H1 (cell line): Measurements from ENCODE around the gene TARP.

Experiments
- ASH2L ChIP-seq: fragments of 200-600, 300-600 bp; sonication (generic); IDR thresholded peaks from one replicate; pipeline ENCODE4 v1.7.1; 2017; ENCODE audit warnings: low read length
- CHD2 ChIP-seq: IDR thresholded peaks from 2 replicates; pipeline ENCODE4 v1.6.1; 2012; ENCODE audit warnings: low read length, improper control_type of control experiment
- CREB1 ChIP-seq: IDR thresholded peaks from 2 replicates; pipeline ENCODE4 v1.6.1; 2012; ENCODE audit warnings: inconsistent platforms
- EP300 ChIP-seq, 2 experiments: IDR thresholded peaks; 1 replicate in 1 of 2; 2 replicates in 1 of 2; pipeline ENCODE4 v1.6.1; 2011 to 2012; ENCODE audit warnings: low read depth in 2 of 2, low read length in 2 of 2, mild to moderate bottlenecking in 2 of 2, borderline replicate concordance in 1 of 2, inconsistent platforms in 1 of 2, moderate library complexity in 1 of 2
- EZH2 ChIP-seq: fragments of 200-600 bp; sonication (generic); IDR thresholded peaks from 2 replicates; pipeline ENCODE4 v1.7.1; 2012; ENCODE audit warnings: low read depth, mild to moderate bottlenecking, moderate library complexity, low read length, inconsistent platforms; ENCODE audit not compliant: severe bottlenecking
- NANOG ChIP-seq: IDR thresholded peaks from 2 replicates; pipeline ENCODE4 v1.6.1; 2011; ENCODE audit warnings: low read length, low read depth, mild to moderate bottlenecking, inconsistent platforms; ENCODE audit not compliant: insufficient read depth, poor library complexity, severe bottlenecking
- POLR2A ChIP-seq, 2 experiments: IDR thresholded peaks; 1 replicate in 1 of 2; 2 replicates in 1 of 2; pipeline ENCODE4 v1.6.1; 2011; ENCODE audit warnings: low read depth in 2 of 2, low read length in 2 of 2, mild to moderate bottlenecking in 2 of 2; ENCODE audit errors: control extremely low read depth in 1 of 2
- POLR2AphosphoS5 ChIP-seq: IDR thresholded peaks from 2 replicates; pipeline ENCODE4 v1.6.1; 2011; ENCODE audit warnings: low read depth, low read length
- TCF12 ChIP-seq: IDR thresholded peaks from 2 replicates; pipeline ENCODE4 v1.6.1; 2011; ENCODE audit warnings: low read depth, mild to moderate bottlenecking, low read length
- TF ChIP-seq, protein P1 (sequence below), 3 experiments: IDR thresholded peaks; 1 replicate in 2 of 3; 2 replicates in 1 of 3; pipeline versions ENCODE4 v1.5.1 to v1.6.1; 2011; ENCODE audit warnings: low read length in 3 of 3, mild to moderate bottlenecking in 3 of 3, inconsistent platforms in 2 of 3, low read depth in 1 of 3, moderate library complexity in 1 of 3; ENCODE audit not compliant: insufficient read depth in 1 of 3; ENCODE audit errors: control extremely low read depth in 1 of 3
- TF ChIP-seq, protein P2 (sequence below): IDR thresholded peaks from 2 replicates; pipeline ENCODE4 v1.6.1; 2012; ENCODE audit warnings: inconsistent platforms
- TF ChIP-seq, protein P3 (sequence below): IDR thresholded peaks from 2 replicates; pipeline ENCODE4 v1.6.1; 2011; ENCODE audit warnings: low read depth, mild to moderate bottlenecking, low read length; ENCODE audit not compliant: insufficient read depth

DNA sequence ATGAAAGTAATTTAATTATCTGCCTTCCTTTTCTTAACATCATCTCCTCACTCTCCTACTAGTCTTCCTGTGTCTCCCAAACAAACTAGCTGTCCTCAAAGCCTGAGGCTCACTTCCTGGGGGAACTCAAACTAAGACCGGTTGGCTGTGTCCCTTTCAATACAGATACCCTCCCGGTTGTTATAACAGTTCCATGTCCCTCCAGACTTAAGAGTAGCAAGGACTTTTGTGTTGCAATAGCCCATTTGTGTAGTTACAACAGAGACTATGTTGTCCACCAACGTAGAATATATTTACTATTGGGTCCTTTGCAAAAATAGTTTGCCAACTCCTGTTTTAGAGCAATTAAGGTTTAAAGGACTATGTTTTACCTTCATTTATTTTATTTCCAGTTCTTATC lies 8.6 kb upstream of the TARP start:
- TF ChIP-seq, protein P1, sequence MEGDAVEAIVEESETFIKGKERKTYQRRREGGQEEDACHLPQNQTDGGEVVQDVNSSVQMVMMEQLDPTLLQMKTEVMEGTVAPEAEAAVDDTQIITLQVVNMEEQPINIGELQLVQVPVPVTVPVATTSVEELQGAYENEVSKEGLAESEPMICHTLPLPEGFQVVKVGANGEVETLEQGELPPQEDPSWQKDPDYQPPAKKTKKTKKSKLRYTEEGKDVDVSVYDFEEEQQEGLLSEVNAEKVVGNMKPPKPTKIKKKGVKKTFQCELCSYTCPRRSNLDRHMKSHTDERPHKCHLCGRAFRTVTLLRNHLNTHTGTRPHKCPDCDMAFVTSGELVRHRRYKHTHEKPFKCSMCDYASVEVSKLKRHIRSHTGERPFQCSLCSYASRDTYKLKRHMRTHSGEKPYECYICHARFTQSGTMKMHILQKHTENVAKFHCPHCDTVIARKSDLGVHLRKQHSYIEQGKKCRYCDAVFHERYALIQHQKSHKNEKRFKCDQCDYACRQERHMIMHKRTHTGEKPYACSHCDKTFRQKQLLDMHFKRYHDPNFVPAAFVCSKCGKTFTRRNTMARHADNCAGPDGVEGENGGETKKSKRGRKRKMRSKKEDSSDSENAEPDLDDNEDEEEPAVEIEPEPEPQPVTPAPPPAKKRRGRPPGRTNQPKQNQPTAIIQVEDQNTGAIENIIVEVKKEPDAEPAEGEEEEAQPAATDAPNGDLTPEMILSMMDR (IDR thresholded peaks at IDR 0.05; ENCODE audit: control extremely low read depth in 1 of 3, insufficient read depth in 1 of 3, low read depth in 1 of 3, low read length in 3 of 3) = no peak
- TF ChIP-seq NANOG (no peak), TCF12 (no peak), ASH2L (no peak), POLR2A (IDR thresholded peaks at IDR 0.05; ENCODE audit: control extremely low read depth in 1 of 2, low read depth in 2 of 2, low read length in 2 of 2) (no peak), EZH2 (no peak), CHD2 (no peak), EP300 (IDR thresholded peaks at IDR 0.05; ENCODE audit: borderline replicate concordance in 1 of 2, low read depth in 2 of 2, low read length in 2 of 2) (no peak), CREB1 (no peak), POLR2AphosphoS5 (no peak)
- TF ChIP-seq, protein P2, sequence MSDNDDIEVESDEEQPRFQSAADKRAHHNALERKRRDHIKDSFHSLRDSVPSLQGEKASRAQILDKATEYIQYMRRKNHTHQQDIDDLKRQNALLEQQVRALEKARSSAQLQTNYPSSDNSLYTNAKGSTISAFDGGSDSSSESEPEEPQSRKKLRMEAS = no peak
- TF ChIP-seq, protein P3, sequence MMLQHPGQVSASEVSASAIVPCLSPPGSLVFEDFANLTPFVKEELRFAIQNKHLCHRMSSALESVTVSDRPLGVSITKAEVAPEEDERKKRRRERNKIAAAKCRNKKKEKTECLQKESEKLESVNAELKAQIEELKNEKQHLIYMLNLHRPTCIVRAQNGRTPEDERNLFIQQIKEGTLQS = no peak
